ENCODE results near the gene KIF13A. TPM values are rescaled to one million over a fixed set of nuclear protein-coding genes. Genes with fewer than 3 reads are reported as not detected.

The KIF13A gene
- total and polyA plus RNA-seq, 2 donors (not counting 3 experiments of a cell fraction or from before 2014, with no cell fraction given) = 24.9 to 65.8 TPM

- no peak overlapping the region for H3K4me2 ChIP-seq (ENCODE audit: insufficient read depth, low read length)
- CTCF ChIA-PET = interaction anchor here (1.0 kb wide), 1 partner anchor 10 kb away, joined by 3 read pairs; no protein-coding TSS in a partner anchor
- no peak overlapping the region for H3K9ac ChIP-seq (replicated peaks; ENCODE audit: extremely low read depth, insufficient read depth, low read length)
- intact Hi-C loops (cut with micrococcal nuclease) = no loop called here
- no peaks in the 10 kb centered on the region for H3K27me3 ChIP-seq (ENCODE audit: control insufficient read depth in 2 of 2, insufficient read depth in 2 of 2, low read length in 2 of 2)
- no peaks in the 10 kb centered on the region for H4K20me1 ChIP-seq (replicated peaks; ENCODE audit: control insufficient read depth, extremely low read depth, insufficient read depth, low read length)
- H3K79me2 ChIP-seq (ENCODE audit: control insufficient read depth, insufficient read depth, low read length) = peaks cover 10% of the 10 kb centered on the region
- H3K9me3 ChIP-seq (replicated peaks; ENCODE audit: control insufficient read depth, insufficient read depth, low read length) = peaks cover 9% of the 10 kb centered on the region
- DNase-seq (ENCODE audit: low read depth, low spot score) = no peak
- H3K27ac ChIP-seq (ENCODE audit: insufficient read depth, low read depth, low read length) = no peak overlapping the region
- POLR2A ChIA-PET = no interaction called here
- H3K36me3 ChIP-seq (ENCODE audit: control insufficient read depth in 2 of 2, extremely low read depth in 1 of 2, insufficient read depth in 2 of 2, low read length in 2 of 2) = peaks cover 2 to 5% of the 10 kb centered on the region in 2 experiments
- peak; percentile 28 for FAIRE-seq
- no peak overlapping the region for H2AFZ ChIP-seq (ENCODE audit: low read depth, low read length)
- BruUV-seq (replicated peaks) = no TSS peak
- TF ChIP-seq EZH2 (IDR thresholded peaks at IDR 0.05; ENCODE audit: borderline replicate concordance, low read depth, low read length, severe bottlenecking) = no peak
- TF ChIP-seq POLR2A (IDR thresholded peaks at IDR 0.05; ENCODE audit: low read depth, low read length) = no peak
- no peak for TF ChIP-seq POLR2AphosphoS5 (IDR thresholded peaks at IDR 0.05; ENCODE audit: insufficient read depth, low read depth, low read length)
- TF ChIP-seq JUN (IDR thresholded peaks at IDR 0.05; ENCODE audit: borderline replicate concordance, insufficient read depth, insufficient read length, low read depth) = no peak
- TF ChIP-seq GATA2 (IDR thresholded peaks at IDR 0.05; ENCODE audit: insufficient read depth, insufficient read length, low read depth, low read length) = no peak
- no peak for TF ChIP-seq CTCF (IDR thresholded peaks at IDR 0.05; ENCODE audit: extremely low read depth in 1 of 2, insufficient read depth in 1 of 2, low read depth in 1 of 2, low read length in 2 of 2)
- no peak for TF ChIP-seq MYC (IDR thresholded peaks at IDR 0.05; ENCODE audit: low read depth, low read length)
- no peak for TF ChIP-seq MAX (IDR thresholded peaks at IDR 0.05; ENCODE audit: insufficient read depth, insufficient read length)
- TF ChIP-seq FOS (IDR thresholded peaks at IDR 0.05; ENCODE audit: borderline replicate concordance, insufficient read depth, low read length) = no peak
- H3K4me1 ChIP-seq (ENCODE audit: control insufficient read depth, extremely low read depth, insufficient read depth, low read length) = no peaks in the 10 kb centered on the region
- no peak overlapping the region for H3K4me3 ChIP-seq (replicated peaks in 1 of 3; ENCODE audit: insufficient read depth in 1 of 3, low read depth in 1 of 3, low read length in 3 of 3)
- no peaks in the 10 kb centered on the region for H3K9me1 ChIP-seq (replicated peaks; ENCODE audit: control insufficient read depth, extremely low read depth, insufficient read depth, low read length)
- dilution Hi-C loops (cut with MboI; ENCODE audit: extremely low pct_ligation_motif_present, low sequenced_read_pairs) = no loop called here
Observed at GRCh38 chr6:17899491-17899890, 87.9 kb downstream of the KIF13A start.

Measured in endothelial cell of umbilical vein (primary cell).